22Rv1 (cell line): ENCODE data around the gene RPS6KA1.

Experiments
- CTCF ChIP-seq: fragments of 450-650 bp; IDR thresholded peaks from 2 replicates; pipeline ENCODE4 v1.5.1; 2017; ENCODE audit warnings: mild to moderate bottlenecking
- ZFX ChIP-seq: fragments of 450-650 bp; IDR thresholded peaks from 2 replicates; pipeline ENCODE4 v1.6.1; 2017; ENCODE audit warnings: antibody characterized with exemption, borderline replicate concordance

- TF ChIP-seq ZFX (no peak), CTCF (no peak)
Observed at GRCh38 chr1:26560403-26560780, 30.8 kb downstream of the RPS6KA1 start.
